A673 (cell line): ENCODE results near the gene UTP25. TPM values are rescaled to one million over a fixed set of nuclear protein-coding genes. Genes with fewer than 3 reads are reported as not detected.

Experiments
- BruUV-seq: library from RNA; stranded (reverse); fragments of 400-500 nt; replicated peaks from 2 replicates; lab custom pipeline; 2021; lab: Mats Ljungman, UMichigan
- CTCF ChIA-PET: fragments of 300-600 bp; sonication (Branson Sonifier 250); formaldehyde crosslinking; loops from one replicate; lab custom pipeline; 2022; ENCODE audit warnings: antibody characterized with exemption; lab: Charles Lee
- POLR2A ChIA-PET: fragments of 300-600 bp; sonication (Branson Sonifier 250); formaldehyde crosslinking; loops from one replicate; lab custom pipeline; 2022; ENCODE audit warnings: antibody characterized with exemption; ENCODE audit not compliant: low non-redundant PET; lab: Charles Lee
- DNase-seq: peaks from one replicate; pipeline ENCODE4 v3.0.0-alpha.2; 2015; ENCODE audit warnings: low spot score
- H3K27ac ChIP-seq: fragments of 200-600 bp; sonication (generic); 2 replicates; pipeline ENCODE4 v1.5.1; 2016; ENCODE audit warnings: mixed run types, low read depth, mild to moderate bottlenecking, mixed read lengths, antibody characterized with exemption, low read length; ENCODE audit not compliant: poor library complexity, severe bottlenecking
- H3K27me3 ChIP-seq: fragments of 200-600 bp; sonication (generic); replicated peaks from 2 replicates; pipeline ENCODE4 v1.6.1; 2017; ENCODE audit warnings: mixed run types, low read depth, mild to moderate bottlenecking, mixed read lengths, antibody characterized with exemption, low read length; ENCODE audit not compliant: insufficient read depth, poor library complexity
- H3K36me3 ChIP-seq: fragments of 200-600 bp; sonication (generic); 2 replicates; pipeline ENCODE4 v1.6.1; 2016; ENCODE audit warnings: mixed run types, mild to moderate bottlenecking, mixed read lengths, antibody characterized with exemption, low read length; ENCODE audit not compliant: insufficient read depth, poor library complexity, severe bottlenecking
- H3K4me1 ChIP-seq: fragments of 200-600 bp; sonication (generic); 2 replicates; pipeline ENCODE4 v1.6.1; 2017; ENCODE audit warnings: mixed run types, mild to moderate bottlenecking, mixed read lengths, antibody characterized with exemption, low read length; ENCODE audit not compliant: insufficient read depth, poor library complexity, severe bottlenecking
- H3K4me3 ChIP-seq: fragments of 200-600 bp; sonication (generic); 2 replicates; pipeline ENCODE4 v1.5.1; 2016; ENCODE audit warnings: low read depth, mixed run types, mild to moderate bottlenecking, mixed read lengths, low read length; ENCODE audit not compliant: poor library complexity, severe bottlenecking
- H3K9me3 ChIP-seq: fragments of 200-600 bp; sonication (generic); 2 replicates; pipeline ENCODE4 v1.6.1; 2016; ENCODE audit warnings: mixed run types, low read depth, mild to moderate bottlenecking, mixed read lengths, antibody characterized with exemption, low read length; ENCODE audit not compliant: poor library complexity, severe bottlenecking
- CTCF ChIP-seq: fragments of 300-800, 200-600 bp; sonication (generic); conservative IDR thresholded peaks from 2 replicates; pipeline ENCODE4 v1.5.1; 2017; ENCODE audit warnings: low read depth, mild to moderate bottlenecking, antibody characterized with exemption, low read length, moderate library complexity, mixed read lengths
- EZH2 ChIP-seq: fragments of 200-600 bp; sonication (generic); IDR thresholded peaks from 2 replicates; pipeline ENCODE4 v1.6.1; 2017; ENCODE audit warnings: borderline replicate concordance, low read depth, mild to moderate bottlenecking, mixed read lengths, antibody characterized with exemption, low read length; ENCODE audit not compliant: poor library complexity, severe bottlenecking
- intact Hi-C: fragments of 100-400 bp; cut with micrococcal nuclease; formaldehyde crosslinking; loops from one replicate; pipeline ENCODE4 v1.10.0; 2022; ENCODE audit not compliant: unreplicated experiment
- total RNA-seq: library from RNA; stranded (reverse); gene quantifications from 2 replicates; pipeline ENCODE4 v1.2.3, GENCODE V29; 2021

Gene UTP25
- total RNA-seq, 1 experiment from 2014 or later: 11.5 TPM

- Histone ChIP-seq H3K27ac (no peak overlapping the region), H3K4me3 (no peak overlapping the region), H3K36me3 (peaks cover 24% of the 10 kb centered on the region), H3K27me3 (no peaks in the 10 kb centered on the region), H3K9me3 (no peaks in the 10 kb centered on the region), H3K4me1 (peaks cover 8% of the 10 kb centered on the region)
- BruUV-seq: no TSS peak
- TF ChIP-seq EZH2: no peak
- no peak for TF ChIP-seq CTCF
- ChIA-PET POLR2A (no interaction called here), CTCF (interaction anchor here (0.9 kb wide), 1 partner anchor 8 kb away, joined by 4 read pairs; no protein-coding TSS in a partner anchor)
- intact Hi-C loops: loop anchor here (5.0 kb wide), 2 partner anchors 289 to 549 kb away; no protein-coding TSS in a partner anchor
- DNase-seq: no peak
Measured at GRCh38 chr1:209853676-209854075, 25.9 kb downstream of the UTP25 start.

GRCh38 chr1:209854196-209854595, 26.4 kb downstream of the UTP25 start:
- no peak overlapping the region for H3K4me3 ChIP-seq
- no peaks in the 10 kb centered on the region for H3K27me3 ChIP-seq
- TF ChIP-seq CTCF (no peak), EZH2 (no peak)
- H3K9me3 ChIP-seq: no peaks in the 10 kb centered on the region
- no TSS peak for BruUV-seq
- ChIA-PET POLR2A (no interaction called here), CTCF (interaction anchor here (0.9 kb wide), 1 partner anchor 8 kb away, joined by 4 read pairs; no protein-coding TSS in a partner anchor)
- no peak overlapping the region for H3K27ac ChIP-seq
- peaks cover 8% of the 10 kb centered on the region for H3K4me1 ChIP-seq
- H3K36me3 ChIP-seq: peaks cover 24% of the 10 kb centered on the region
- DNase-seq: no peak
- intact Hi-C loops: loop anchor here (5.0 kb wide), 2 partner anchors 288 to 548 kb away; no protein-coding TSS in a partner anchor

GRCh38 chr1:209855006-209855405, 27.2 kb downstream of the UTP25 start:
- no peak for TF ChIP-seq EZH2
- no peak for TF ChIP-seq CTCF
- no peak for DNase-seq
- Histone ChIP-seq H3K36me3 (peaks cover 24% of the 10 kb centered on the region), H3K9me3 (no peaks in the 10 kb centered on the region), H3K4me3 (no peak overlapping the region), H3K4me1 (peaks cover 2% of the 10 kb centered on the region), H3K27me3 (no peaks in the 10 kb centered on the region), H3K27ac (no peak overlapping the region)
- BruUV-seq: no TSS peak
- intact Hi-C loops: no loop called here
- CTCF ChIA-PET: no interaction called here
- POLR2A ChIA-PET: no interaction called here
